ENCODE measurements around the gene SAXO1. TPM values are rescaled to one million over a fixed set of nuclear protein-coding genes. Genes with fewer than 3 reads are reported as not detected.

The SAXO1 gene
- total RNA-seq, 2 donors from 2014 or later, result not detected

- H3K4me3 Mint-ChIP-seq, result no peak overlapping the region
- H3K4me1 Mint-ChIP-seq, result no peaks in the 10 kb centered on the region
- ATAC-seq (no peak), DNase-seq (no peak)
- no peaks in the 10 kb centered on the region for H3K36me3 Mint-ChIP-seq (ENCODE audit: low read depth)
- H3K9me3 ChIP-seq (ENCODE audit: control insufficient read depth, low read length, poor library complexity, severe bottlenecking), result no peaks in the 10 kb centered on the region
- H3K27ac Mint-ChIP-seq, result no peak overlapping the region
- peaks cover 40% of the 10 kb centered on the region for H3K27me3 Mint-ChIP-seq
Measured at GRCh38 chr9:18909140-18910018, 123.6 kb downstream of the SAXO1 start.

GRCh38 chr9:18907927-18908625 is 124.9 kb downstream of the SAXO1 start:
- Mint-ChIP-seq H3K4me3 (no peak overlapping the region), H3K4me1 (no peaks in the 10 kb centered on the region), H3K27ac (no peak overlapping the region), H3K36me3 (ENCODE audit: low read depth) (no peaks in the 10 kb centered on the region), H3K27me3 (peaks cover 38% of the 10 kb centered on the region)
- DNase-seq (no peak), ATAC-seq (no peak)
- H3K9me3 ChIP-seq (ENCODE audit: control insufficient read depth, low read length, poor library complexity, severe bottlenecking), result no peaks in the 10 kb centered on the region

GRCh38 chr9:18906656-18907395 is 126.2 kb downstream of the SAXO1 start:
- H3K9me3 ChIP-seq (ENCODE audit: control insufficient read depth, low read length, poor library complexity, severe bottlenecking), result no peaks in the 10 kb centered on the region
- no peak for DNase-seq

GRCh38 chr9:18905883-18906629 is 127.0 kb downstream of the SAXO1 start:
- ATAC-seq (no peak), DNase-seq (no peak)
- Mint-ChIP-seq H3K27ac (no peak overlapping the region), H3K4me1 (no peaks in the 10 kb centered on the region), H3K36me3 (ENCODE audit: low read depth) (no peaks in the 10 kb centered on the region), H3K4me3 (no peak overlapping the region), H3K27me3 (peaks cover 27% of the 10 kb centered on the region)
- H3K9me3 ChIP-seq (ENCODE audit: control insufficient read depth, low read length, poor library complexity, severe bottlenecking), result no peaks in the 10 kb centered on the region

More at GRCh38 chr9:18906656-18907395, 126.2 kb downstream of the SAXO1 start:
- Mint-ChIP-seq H3K36me3 (ENCODE audit: low read depth) (no peaks in the 10 kb centered on the region), H3K27ac (no peak overlapping the region), H3K4me3 (no peak overlapping the region), H3K27me3 (peaks cover 34% of the 10 kb centered on the region), H3K4me1 (no peaks in the 10 kb centered on the region)
- no peak for ATAC-seq

GRCh38 chr9:18905028-18905882 is 127.8 kb downstream of the SAXO1 start:
- peaks cover 23% of the 10 kb centered on the region for H3K27me3 Mint-ChIP-seq
- DNase-seq (no peak), ATAC-seq (no peak)
- H3K36me3 Mint-ChIP-seq (ENCODE audit: low read depth), result no peaks in the 10 kb centered on the region
- H3K4me1 Mint-ChIP-seq, result no peaks in the 10 kb centered on the region
- H3K4me3 Mint-ChIP-seq, result no peak overlapping the region
- no peak overlapping the region for H3K27ac Mint-ChIP-seq
- no peaks in the 10 kb centered on the region for H3K9me3 ChIP-seq (ENCODE audit: control insufficient read depth, low read length, poor library complexity, severe bottlenecking)

GRCh38 chr9:18903450-18903849 is 129.6 kb downstream of the SAXO1 start:
- H3K9me3 ChIP-seq (ENCODE audit: control insufficient read depth, low read length, poor library complexity, severe bottlenecking), result no peaks in the 10 kb centered on the region
- Mint-ChIP-seq H3K27ac (no peak overlapping the region), H3K4me3 (no peak overlapping the region), H3K27me3 (peaks cover 17% of the 10 kb centered on the region), H3K4me1 (no peaks in the 10 kb centered on the region), H3K36me3 (ENCODE audit: low read depth) (no peaks in the 10 kb centered on the region)
- DNase-seq (no peak), ATAC-seq (no peak)

- ATAC-seq (no peak), DNase-seq (no peak)
- Mint-ChIP-seq H3K27ac (no peak overlapping the region), H3K4me3 (no peak overlapping the region), H3K27me3 (no peaks in the 10 kb centered on the region), H3K36me3 (ENCODE audit: low read depth) (no peaks in the 10 kb centered on the region), H3K4me1 (no peaks in the 10 kb centered on the region)
- no peaks in the 10 kb centered on the region for H3K9me3 ChIP-seq (ENCODE audit: control insufficient read depth, low read length, poor library complexity, severe bottlenecking)
Measured at GRCh38 chr9:18896531-18897179, 136.4 kb downstream of the SAXO1 start.

- Mint-ChIP-seq H3K4me3 (no peak overlapping the region), H3K27ac (no peak overlapping the region)
- no peak for ATAC-seq
Measured at GRCh38 chr9:18896004-18896403, 137.0 kb downstream of the SAXO1 start.

GRCh38 chr9:18893491-18893890 is 139.5 kb downstream of the SAXO1 start:
- Mint-ChIP-seq H3K27ac (no peak overlapping the region), H3K4me3 (no peak overlapping the region), H3K27me3 (peaks cover 12% of the 10 kb centered on the region), H3K4me1 (no peaks in the 10 kb centered on the region), H3K36me3 (ENCODE audit: low read depth) (no peaks in the 10 kb centered on the region)
- DNase-seq (no peak), ATAC-seq (no peak)
- H3K9me3 ChIP-seq (ENCODE audit: control insufficient read depth, low read length, poor library complexity, severe bottlenecking), result no peaks in the 10 kb centered on the region

More at GRCh38 chr9:18896004-18896403, 137.0 kb downstream of the SAXO1 start:
- H3K4me1 Mint-ChIP-seq, result no peaks in the 10 kb centered on the region
- H3K9me3 ChIP-seq (ENCODE audit: control insufficient read depth, low read length, poor library complexity, severe bottlenecking), result no peaks in the 10 kb centered on the region
- no peaks in the 10 kb centered on the region for H3K36me3 Mint-ChIP-seq (ENCODE audit: low read depth)
- no peaks in the 10 kb centered on the region for H3K27me3 Mint-ChIP-seq
- DNase-seq, result no peak

- H3K27me3 Mint-ChIP-seq, result peaks cover 12% of the 10 kb centered on the region
- no peak for DNase-seq
- H3K36me3 Mint-ChIP-seq (ENCODE audit: low read depth), result no peaks in the 10 kb centered on the region
- no peak overlapping the region for H3K27ac Mint-ChIP-seq
- H3K4me1 Mint-ChIP-seq, result no peaks in the 10 kb centered on the region
- H3K9me3 ChIP-seq (ENCODE audit: control insufficient read depth, low read length, poor library complexity, severe bottlenecking), result no peaks in the 10 kb centered on the region
- no peak for ATAC-seq
- no peak overlapping the region for H3K4me3 Mint-ChIP-seq
Measured at GRCh38 chr9:18893046-18893445, 140.0 kb downstream of the SAXO1 start.

GRCh38 chr9:18891946-18892670 is 140.9 kb downstream of the SAXO1 start:
- no peak overlapping the region for H3K27ac Mint-ChIP-seq
- no peaks in the 10 kb centered on the region for H3K9me3 ChIP-seq (ENCODE audit: control insufficient read depth, low read length, poor library complexity, severe bottlenecking)
- DNase-seq (no peak), ATAC-seq (no peak)
- H3K27me3 Mint-ChIP-seq, result peaks cover 12% of the 10 kb centered on the region
- H3K36me3 Mint-ChIP-seq (ENCODE audit: low read depth), result no peaks in the 10 kb centered on the region
- H3K4me3 Mint-ChIP-seq, result no peak overlapping the region
- no peaks in the 10 kb centered on the region for H3K4me1 Mint-ChIP-seq
